Measurements from ENCODE around the gene TRIM61.
A peak's percentile ranks its signal among the peaks of the same experiment; 100 is the strongest.
"Not testable (repeated sequence)": the region's sequence is repeated elsewhere in the genome, so short reads cannot be mapped to it uniquely, and the experiment has no call there.

Gene TRIM61

DNA sequence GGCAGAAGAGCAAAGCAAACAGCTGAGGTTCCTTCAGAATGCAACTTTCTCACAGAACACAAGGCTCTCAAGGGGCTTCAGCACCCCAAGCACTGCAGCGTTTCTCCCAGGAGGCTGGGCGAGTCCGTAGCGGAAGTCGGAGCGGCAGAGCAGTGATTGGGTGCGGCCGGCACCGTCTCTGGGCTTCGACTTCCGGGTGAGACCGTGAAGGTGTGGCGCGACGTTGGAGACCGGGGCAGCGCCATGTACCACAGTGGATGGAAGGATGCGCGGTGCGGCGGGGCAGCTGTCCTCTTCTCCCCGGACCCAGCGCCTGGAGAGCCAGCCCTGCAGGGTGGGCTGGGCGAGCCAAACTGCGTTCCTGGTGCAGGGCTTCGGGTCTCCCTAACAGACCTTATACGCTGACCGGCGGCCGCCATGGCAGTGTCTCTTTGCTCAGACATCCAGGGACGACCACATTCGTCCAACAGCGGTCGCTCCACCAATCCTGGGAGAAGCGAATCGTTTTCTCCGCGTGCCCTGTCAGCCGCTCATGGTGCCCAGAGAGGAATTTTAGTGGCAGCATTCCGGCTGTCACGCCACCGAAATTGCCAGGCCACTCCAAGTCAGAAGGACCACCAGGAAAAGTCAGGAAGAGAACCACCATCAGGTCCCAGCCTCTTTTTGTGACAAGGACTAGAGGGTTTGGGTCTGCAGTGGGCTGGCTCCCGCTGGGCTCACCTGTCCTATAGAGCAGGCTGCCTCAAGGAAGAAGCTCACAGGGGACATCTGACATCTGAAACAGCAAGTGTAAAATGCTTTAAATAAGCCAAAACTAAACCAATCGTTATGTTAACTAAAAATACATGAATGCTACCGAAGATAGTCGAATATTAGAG is 20.5 kb downstream of the TRIM61 start:
- peak; percentile 75 to 81 for DNase-seq

DNA sequence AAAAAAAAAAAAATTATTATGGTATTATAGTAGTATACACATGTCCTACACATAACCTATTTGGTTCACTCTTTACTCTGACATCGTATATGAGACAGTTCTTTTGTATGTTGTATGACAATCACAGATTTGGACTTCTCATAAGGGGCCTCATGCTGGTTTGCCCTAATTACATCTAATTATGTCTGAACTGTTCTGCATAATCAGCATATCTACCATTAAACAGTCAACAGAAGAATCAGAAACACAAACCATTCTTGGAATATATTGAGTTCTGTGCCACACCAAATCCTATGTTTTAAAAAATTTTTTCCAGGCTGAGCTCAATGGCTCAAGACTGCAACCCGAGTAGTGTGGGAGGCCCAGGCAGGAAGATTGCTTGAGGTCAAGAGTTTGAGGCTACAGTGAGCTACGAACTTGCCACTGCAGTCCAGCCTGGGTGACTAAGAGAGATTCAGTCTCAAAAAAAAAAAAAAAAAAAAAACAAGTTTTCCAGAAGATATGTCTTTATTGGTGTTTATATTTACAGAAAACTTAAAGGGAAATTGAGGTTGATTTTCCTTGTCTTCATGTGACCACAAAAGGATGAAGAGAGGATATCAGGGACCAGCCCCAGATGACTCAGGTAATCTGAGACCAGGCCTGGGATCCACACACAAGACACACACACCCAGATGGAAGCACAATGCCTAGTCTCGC is 22.2 kb downstream of the TRIM61 start:
- no peak for DNase-seq

GRCh38 chr4:164952551-164952950 is 24.9 kb downstream of the TRIM61 start:
- DNase-seq, result no peak

DNA sequence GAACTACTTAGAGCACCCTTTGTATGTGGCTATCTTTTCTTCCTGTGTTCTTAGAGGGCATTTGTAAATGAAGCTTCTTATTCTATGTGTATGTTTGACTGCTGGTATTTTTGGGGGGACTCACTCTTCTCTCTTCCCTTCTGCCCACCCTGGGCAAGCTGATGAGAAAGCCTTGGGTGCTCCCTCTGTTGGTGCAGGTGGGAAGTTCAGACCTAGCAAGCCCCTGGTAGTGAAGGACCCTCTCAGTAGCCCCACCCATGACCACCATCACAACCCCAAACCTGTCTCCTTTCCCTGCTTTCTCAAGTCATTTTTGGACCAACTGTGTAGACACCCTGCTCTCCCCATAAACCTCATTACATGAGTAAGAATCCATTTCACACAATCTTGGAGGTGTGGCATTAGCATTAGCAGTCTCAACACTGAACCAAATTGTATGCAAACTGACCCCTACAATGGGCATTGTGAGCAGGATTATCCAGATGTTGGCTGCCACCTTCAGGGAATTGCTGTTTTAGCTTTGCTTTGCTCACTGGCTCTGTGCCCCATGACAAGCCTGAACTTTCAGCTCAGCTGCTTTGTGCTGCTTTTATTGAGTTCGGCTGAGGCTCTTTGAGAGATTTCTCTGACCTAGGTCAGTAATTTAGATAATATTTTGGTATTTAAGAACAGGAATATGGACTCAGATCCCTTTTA is 27.9 kb downstream of the TRIM61 start:
- DNase-seq, result no peak

GRCh38 chr4:164948975-164949374 is 28.5 kb downstream of the TRIM61 start:
- DNase-seq, result no peak

DNA sequence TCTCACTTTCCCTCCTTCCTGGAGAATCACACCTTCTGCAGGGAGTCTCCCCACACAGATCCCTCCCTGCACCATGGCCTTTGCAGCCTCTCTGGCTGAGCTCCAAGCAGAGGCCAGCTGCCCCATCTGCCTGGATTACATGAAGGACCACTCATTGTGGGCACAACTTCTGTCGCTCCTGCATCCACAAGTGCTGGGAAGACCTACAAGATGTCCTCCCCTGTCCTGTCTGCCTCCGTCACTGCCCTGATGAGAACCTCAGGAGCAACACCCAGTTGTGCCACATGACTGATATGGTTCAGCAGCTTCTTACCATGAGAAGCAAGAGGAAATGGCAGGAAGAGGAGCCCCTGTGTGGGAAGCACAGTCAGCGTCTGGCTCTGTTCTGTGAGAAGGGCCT is 29.5 kb downstream of the TRIM61 start:
- not testable (repeated sequence) for DNase-seq

- no peak for DNase-seq
Measured at GRCh38 chr4:164946810-164947209, 30.6 kb downstream of the TRIM61 start.

DNA sequence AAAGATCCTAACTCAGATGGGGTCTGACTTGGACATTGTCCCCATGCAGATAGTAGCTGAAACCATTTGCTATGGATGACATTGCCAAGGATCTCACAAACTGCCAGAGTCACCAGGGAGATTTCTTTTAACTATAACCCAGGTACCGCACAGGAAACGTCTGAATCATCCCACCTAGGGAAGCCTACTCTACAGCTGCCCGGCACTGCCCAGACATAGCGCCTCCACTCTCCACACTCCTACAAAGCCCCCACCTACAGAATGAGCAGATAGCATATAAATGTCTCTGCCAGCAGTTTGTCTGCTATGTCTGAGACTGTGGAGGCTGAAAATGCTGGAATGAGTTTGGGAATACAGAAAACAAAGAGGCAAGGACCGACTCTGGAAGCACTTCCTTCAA is 32.3 kb downstream of the TRIM61 start:
- DNase-seq, result no peak

GRCh38 chr4:164943192-164943591 is 34.3 kb downstream of the TRIM61 start:
- no peak for DNase-seq

DNA sequence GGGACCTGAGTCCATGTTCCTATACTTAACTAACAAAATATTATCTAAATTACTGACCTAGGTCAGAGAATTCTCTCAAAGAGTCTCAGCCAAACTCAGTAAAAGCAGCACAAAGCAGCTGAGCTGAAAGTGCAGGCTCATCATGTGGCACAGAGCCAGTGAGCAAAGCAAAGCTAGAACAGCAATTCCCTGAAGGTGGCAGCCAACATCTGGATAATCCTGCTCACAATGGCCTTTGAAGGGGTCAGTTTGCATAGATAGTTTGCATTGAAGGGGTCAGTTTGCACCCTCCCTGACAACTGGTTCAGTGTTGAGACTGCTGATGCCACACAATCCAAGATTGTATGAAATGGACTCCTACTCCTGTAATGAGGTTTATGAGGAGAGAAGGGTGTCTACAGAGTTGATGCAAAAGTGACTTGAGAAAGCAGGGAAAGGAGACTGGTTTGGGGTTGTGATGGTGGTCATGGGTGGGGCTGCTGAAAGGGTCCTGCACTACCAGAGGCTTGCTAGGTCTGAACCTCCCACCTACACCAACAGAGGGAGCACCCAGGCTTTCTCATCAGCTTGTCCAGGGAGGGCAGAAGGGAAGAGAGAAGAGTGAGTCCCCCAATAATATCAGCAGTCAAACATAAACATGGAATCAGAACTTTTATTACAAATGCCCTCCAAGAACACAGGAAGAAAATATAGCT is 39.7 kb downstream of the TRIM61 start:
- DNase-seq, result no peak

DNA sequence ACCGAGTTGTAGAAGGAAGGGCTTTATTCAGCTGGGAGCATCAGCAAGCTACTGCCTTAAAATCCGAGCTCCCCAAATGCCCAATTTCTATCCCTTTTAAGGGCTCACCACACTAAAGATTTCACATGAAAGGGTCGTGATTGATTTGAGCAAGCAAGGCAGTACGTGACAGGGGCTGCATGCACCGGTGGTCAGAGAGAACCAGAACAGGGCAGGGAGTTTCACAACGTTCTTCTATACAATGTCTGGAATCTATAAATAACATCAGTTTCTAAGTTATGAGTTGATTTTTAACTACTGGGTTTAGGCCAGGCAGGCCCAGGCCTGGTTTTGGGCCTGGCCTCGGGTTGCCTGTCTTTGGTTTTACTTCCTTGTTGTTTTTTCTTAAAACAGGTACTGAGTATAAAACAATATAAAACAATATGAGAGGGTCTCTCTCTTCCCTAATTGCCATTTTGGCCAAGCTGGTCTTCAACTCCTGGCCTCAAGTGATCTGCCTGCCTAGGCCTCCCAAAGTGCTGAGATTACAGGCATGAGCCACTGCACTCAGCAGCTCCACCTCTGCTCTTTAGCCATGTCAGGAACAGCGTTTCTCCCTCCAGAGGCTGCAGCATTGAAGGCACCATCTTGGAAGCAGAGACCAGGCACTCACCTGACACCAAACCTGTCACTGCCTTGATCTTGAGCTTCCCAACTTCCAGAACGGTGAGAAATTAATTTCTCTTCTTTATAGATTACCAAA is 41.4 kb downstream of the TRIM61 start:
- not testable (repeated sequence) for DNase-seq

GRCh38 chr4:164935363-164935762 is 42.1 kb downstream of the TRIM61 start:
- no peak for DNase-seq

GRCh38 chr4:164933244-164933643 is 44.2 kb downstream of the TRIM61 start:
- DNase-seq, result no peak

DNA sequence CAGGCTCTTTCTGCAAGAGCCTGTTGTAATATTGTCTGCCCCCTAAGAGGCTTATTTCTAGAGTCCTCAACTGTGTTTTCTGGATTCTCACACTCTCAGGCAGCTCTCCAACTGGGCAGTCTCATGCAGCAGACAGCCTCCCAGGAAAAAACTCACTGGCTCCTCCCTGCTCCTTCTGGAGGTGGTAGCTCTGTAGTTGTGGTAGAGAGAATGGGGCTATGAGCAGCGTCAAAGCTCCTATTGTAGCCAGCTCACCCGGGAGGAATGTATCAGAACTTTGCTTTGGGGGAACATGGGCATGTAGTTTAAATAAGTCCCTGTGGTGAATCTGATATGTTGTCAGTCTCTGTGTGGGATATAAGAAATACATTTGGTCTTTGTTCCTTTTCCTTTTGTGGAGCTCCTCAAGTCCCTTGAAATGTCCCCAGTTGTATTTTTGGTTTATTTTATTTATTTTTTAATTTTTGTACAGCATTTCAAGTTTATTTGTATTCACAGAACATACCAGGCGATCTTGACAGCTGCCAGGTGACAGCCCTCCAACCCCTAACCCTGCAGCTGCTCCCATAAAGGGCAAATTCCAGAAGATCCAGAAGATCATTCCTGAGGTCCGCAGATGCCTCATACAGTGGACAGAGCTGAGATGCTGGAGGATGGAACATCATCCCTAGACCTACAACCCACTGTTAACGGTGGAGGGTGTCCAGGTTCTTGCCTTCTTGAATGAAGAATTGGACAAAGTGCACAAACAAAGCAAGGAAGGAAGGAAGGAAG is 45.7 kb downstream of the TRIM61 start:
- no peak for DNase-seq

DNA sequence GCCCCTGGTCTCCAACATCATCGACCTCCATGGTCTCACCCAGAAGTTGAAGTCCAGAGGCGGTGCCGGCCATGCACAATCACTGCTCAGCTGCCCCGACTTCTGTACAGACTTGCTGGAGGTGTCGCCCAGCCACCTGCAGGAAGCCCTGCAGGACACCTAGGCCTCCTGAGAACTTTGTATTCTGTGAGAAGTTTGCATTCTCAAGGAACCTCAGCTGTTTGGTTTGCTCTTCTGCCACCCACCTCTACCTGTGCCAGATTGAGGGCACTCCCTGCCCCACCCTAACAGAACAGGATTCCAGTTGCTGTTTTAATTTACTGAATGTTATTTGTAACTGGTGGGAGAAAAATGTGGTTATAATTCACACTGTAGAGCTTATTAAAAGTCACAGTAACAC is 46.8 kb downstream of the TRIM61 start:
- no peak for DNase-seq

- DNase-seq, result not testable (repeated sequence)
Measured at GRCh38 chr4:164927101-164927500, 50.4 kb downstream of the TRIM61 start.

DNA sequence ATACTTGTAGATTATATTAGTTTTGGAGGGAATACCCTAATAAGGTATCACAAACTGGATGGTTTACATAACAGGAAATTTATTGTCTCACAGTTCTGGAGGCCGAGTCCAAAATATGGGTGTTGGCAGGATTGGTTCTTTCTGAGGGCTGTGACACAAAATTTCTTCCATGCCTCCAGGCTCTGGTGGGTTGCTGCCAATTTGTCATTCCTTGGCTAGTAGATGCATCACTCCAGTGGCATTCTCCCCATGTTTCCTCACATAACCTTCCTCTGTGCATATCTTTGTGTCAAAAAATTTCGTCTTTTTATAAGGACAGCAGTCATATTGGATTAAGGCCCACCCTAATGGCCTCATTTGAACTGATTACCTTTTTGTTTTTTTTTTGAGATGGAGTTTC is 51.2 kb downstream of the TRIM61 start:
- DNase-seq, result no peak

GRCh38 chr4:164924670-164925238 is 52.7 kb downstream of the TRIM61 start:
- DNase-seq, result no peak

GRCh38 chr4:164918956-164919355 is 58.5 kb downstream of the TRIM61 start:
- no peak for DNase-seq
